WTC11 (cell line): Measurements from ENCODE around the gene NLRP1. TPM values are rescaled to one million over a fixed set of nuclear protein-coding genes. Genes with fewer than 3 reads are reported as not detected.

ENCODE experiments used
- ATAC-seq: fragments of 200-7000 bp; cut with Tn5 transposase; 2 replicates; pipeline ENCODE4 v1.10.0; 2021; ENCODE audit warnings: mild to moderate bottlenecking, moderate library complexity
- CTCF ChIA-PET: fragments of 300-600 bp; sonication (Branson Sonifier 250); formaldehyde crosslinking; loops from one replicate; lab custom pipeline; 2021; ENCODE audit warnings: antibody characterized with exemption; lab: Charles Lee
- POLR2A ChIA-PET: fragments of 350-600 bp; sonication (Branson Sonifier 250); formaldehyde crosslinking; loops from one replicate; lab custom pipeline; 2021; ENCODE audit warnings: antibody characterized with exemption; lab: Charles Lee
- DNase-seq: peaks from one replicate; pipeline ENCODE4 v3.0.0; 2021; ENCODE audit warnings: low spot score
- H3K27ac Mint-ChIP-seq: 2 replicates; pipeline ENCODE4 v1.8.0; 2021; ENCODE audit warnings: mixed read lengths
- H3K27me3 Mint-ChIP-seq: 2 replicates; pipeline ENCODE4 v1.8.0; 2021; ENCODE audit warnings: low read depth, mild to moderate bottlenecking, moderate library complexity, mixed read lengths
- H3K36me3 Mint-ChIP-seq: 2 replicates; pipeline ENCODE4 v1.8.0; 2021; ENCODE audit warnings: mixed read lengths
- H3K4me1 Mint-ChIP-seq: 2 replicates; pipeline ENCODE4 v1.8.0; 2022; ENCODE audit warnings: mixed read lengths
- H3K4me3 Mint-ChIP-seq: 2 replicates; pipeline ENCODE4 v1.8.0; 2021; ENCODE audit warnings: mild to moderate bottlenecking, moderate library complexity, mixed read lengths
- H3K9me3 Mint-ChIP-seq: 2 replicates; pipeline ENCODE4 v1.8.0; 2021; ENCODE audit warnings: mixed read lengths
- AR ChIP-seq: fragments of 250-450 bp; sonication (Bioruptor Pico); IDR thresholded peaks from 2 replicates; pipeline ENCODE4 v1.9.0; 2021; ENCODE audit warnings: mild to moderate bottlenecking
- E2F4 ChIP-seq: sonication (generic); formaldehyde crosslinking; IDR thresholded peaks from 2 replicates; pipeline ENCODE4 v1.8.1; 2022; ENCODE audit warnings: low read depth, mild to moderate bottlenecking, moderate library complexity, missing genetic modification reagents, borderline replicate concordance
- ETV6 ChIP-seq: sonication (generic); formaldehyde crosslinking; IDR thresholded peaks from 2 replicates; pipeline ENCODE4 v1.8.1; 2022; ENCODE audit warnings: mild to moderate bottlenecking, missing genetic modification reagents
- FOXK1 ChIP-seq: sonication (generic); formaldehyde crosslinking; IDR thresholded peaks from 2 replicates; pipeline ENCODE4 v1.8.0; 2022; ENCODE audit warnings: mild to moderate bottlenecking, moderate library complexity, missing genetic modification reagents
- GABPB1 ChIP-seq: sonication (generic); formaldehyde crosslinking; IDR thresholded peaks from 2 replicates; pipeline ENCODE4 v1.8.1; 2023; ENCODE audit warnings: mild to moderate bottlenecking, missing genetic modification reagents
- KAT7 ChIP-seq: sonication (generic); formaldehyde crosslinking; IDR thresholded peaks from 2 replicates; pipeline ENCODE4 v1.8.1; 2023; ENCODE audit warnings: missing genetic modification reagents, mild to moderate bottlenecking, borderline replicate concordance
- MYBL2 ChIP-seq: sonication (generic); formaldehyde crosslinking; IDR thresholded peaks from 2 replicates; pipeline ENCODE4 v1.8.1; 2023; ENCODE audit warnings: mild to moderate bottlenecking, moderate library complexity, missing genetic modification reagents
- PREB ChIP-seq: sonication (generic); formaldehyde crosslinking; IDR thresholded peaks from 2 replicates; pipeline ENCODE4 v1.8.1; 2022; ENCODE audit warnings: mild to moderate bottlenecking, missing genetic modification reagents, moderate library complexity, borderline replicate concordance
- RORB ChIP-seq: fragments of 250-450 bp; sonication (Bioruptor Pico); IDR thresholded peaks from 2 replicates; pipeline ENCODE4 v1.9.0; 2021; ENCODE audit warnings: mild to moderate bottlenecking
- TEAD1 ChIP-seq: sonication (generic); formaldehyde crosslinking; IDR thresholded peaks from 2 replicates; pipeline ENCODE4 v1.8.0; 2022; ENCODE audit warnings: mild to moderate bottlenecking, missing genetic modification reagents
- ZBTB21 ChIP-seq: sonication (generic); formaldehyde crosslinking; IDR thresholded peaks from 2 replicates; pipeline ENCODE4 v1.8.1; 2023; ENCODE audit warnings: mild to moderate bottlenecking, missing genetic modification reagents, borderline replicate concordance
- ZMAT4 ChIP-seq: fragments of 250-450 bp; sonication (Bioruptor Pico); IDR thresholded peaks from 2 replicates; pipeline ENCODE4 v1.9.0; 2021; ENCODE audit warnings: mild to moderate bottlenecking
- ZNF219 ChIP-seq: sonication (generic); formaldehyde crosslinking; IDR thresholded peaks from 2 replicates; pipeline ENCODE4 v1.8.0; 2023; ENCODE audit warnings: missing genetic modification reagents, mild to moderate bottlenecking, borderline replicate concordance
- ZNF281 ChIP-seq: sonication (generic); formaldehyde crosslinking; IDR thresholded peaks from 2 replicates; pipeline ENCODE4 v1.8.0; 2023; ENCODE audit warnings: mild to moderate bottlenecking, missing genetic modification reagents
- ZNF423 ChIP-seq: fragments of 250-450 bp; sonication (Bioruptor Pico); IDR thresholded peaks from 2 replicates; pipeline ENCODE4 v2.1.2; 2022; ENCODE audit warnings: mild to moderate bottlenecking, moderate library complexity
- ZNF671 ChIP-seq: fragments of 250-450 bp; sonication (Bioruptor Pico); IDR thresholded peaks from 2 replicates; pipeline ENCODE4 v1.8.0; 2021; ENCODE audit warnings: mild to moderate bottlenecking
- total RNA-seq: library from RNA; stranded (reverse); gene quantifications from 3 replicates; pipeline ENCODE4 v1.2.3, GENCODE V29; 2021

The NLRP1 gene
- total RNA-seq, 1 experiment from 2014 or later = 17.6 TPM

- CTCF ChIA-PET = interaction anchor here (0.6 to 1.2 kb wide), 3 partner anchors 12 to 347 kb away, joined by 3 to 5 read pairs (median 3); no protein-coding TSS in a partner anchor
These were observed 21.1 kb upstream of the NLRP1 start for GRCh38 chr17:5605452-5605851.

GRCh38 chr17:5600041-5600440, 15.7 kb upstream of the NLRP1 start:
- ChIA-PET POLR2A (no interaction called here), CTCF (interaction anchor here (2.4 kb wide), 1 partner anchor 106 kb away, joined by 11 read pairs; no protein-coding TSS in a partner anchor)
- no peaks in the 10 kb centered on the region for H3K9me3 Mint-ChIP-seq
- no peak for TF ChIP-seq ZNF671 (CRISPR knock-in tag)
- no peak for TF ChIP-seq ZBTB21 (CRISPR knock-in tag)
- TF ChIP-seq ZNF219 (CRISPR knock-in tag) = no peak
- no peak for TF ChIP-seq ETV6 (CRISPR knock-in tag)
- no peak for TF ChIP-seq GABPB1
- no peak for TF ChIP-seq AR (CRISPR knock-in tag)
- no peak for TF ChIP-seq TEAD1 (CRISPR knock-in tag)
- TF ChIP-seq ZNF423 (CRISPR knock-in tag) = no peak
- no peak for TF ChIP-seq FOXK1
- no peak for ATAC-seq
- DNase-seq = no peak
- no peaks in the 10 kb centered on the region for H3K4me1 Mint-ChIP-seq
- no peaks in the 10 kb centered on the region; the same call in 1 of the 2 replicates for H3K27me3 Mint-ChIP-seq
- H3K27ac Mint-ChIP-seq = no peak overlapping the region
- H3K36me3 Mint-ChIP-seq = no peaks in the 10 kb centered on the region
- no peak overlapping the region for H3K4me3 Mint-ChIP-seq

More at GRCh38 chr17:5605452-5605851, 21.1 kb upstream of the NLRP1 start:
- POLR2A ChIA-PET = no interaction called here
- no peaks in the 10 kb centered on the region for H3K4me1 Mint-ChIP-seq
- no peak for ATAC-seq
- TF ChIP-seq RORB (CRISPR knock-in tag) (no peak), ZMAT4 (CRISPR knock-in tag) (no peak), E2F4 (CRISPR knock-in tag) (no peak), ZNF281 (CRISPR knock-in tag) (no peak), PREB (CRISPR knock-in tag) (no peak), MYBL2 (CRISPR knock-in tag) (no peak), KAT7 (CRISPR knock-in tag) (no peak)
- TF ChIP-seq, all 79 proteins: peak for 0
- DNase-seq = no peak
- Mint-ChIP-seq H3K4me3 (no peak overlapping the region), H3K27me3 (no peaks in the 10 kb centered on the region; the same call in 1 of the 2 replicates), H3K9me3 (peaks cover 3% of the 10 kb centered on the region; the same call in 1 of the 2 replicates), H3K27ac (no peak overlapping the region), H3K36me3 (no peaks in the 10 kb centered on the region)
